HFFc6 (cell line): Measurements from ENCODE around the gene MFRP. TPM values are rescaled to one million over a fixed set of nuclear protein-coding genes. Genes with fewer than 3 reads are reported as not detected.
"Not testable (repeated sequence)": the region's sequence is repeated elsewhere in the genome, so short reads cannot be mapped to it uniquely, and the experiment has no call there.

ENCODE experiments used
- DNase-seq: peaks from one replicate; pipeline ENCODE4 v3.0.0-alpha.2; 2018
- H3K27ac Mint-ChIP-seq: 2 replicates; pipeline ENCODE4 v1.8.0; 2020; ENCODE audit warnings: mild to moderate bottlenecking, mixed read lengths
- H3K27me3 Mint-ChIP-seq: 2 replicates; pipeline ENCODE4 v1.8.0; 2021; ENCODE audit warnings: mild to moderate bottlenecking, moderate library complexity, mixed read lengths; ENCODE audit not compliant: insufficient read depth
- H3K36me3 Mint-ChIP-seq: 2 replicates; pipeline ENCODE4 v1.8.0; 2021; ENCODE audit warnings: low read depth, mixed read lengths
- H3K4me1 Mint-ChIP-seq: 2 replicates; pipeline ENCODE4 v1.8.0; 2020; ENCODE audit warnings: low read depth, mixed read lengths
- H3K4me3 Mint-ChIP-seq: 2 replicates; pipeline ENCODE4 v1.8.0; 2020; ENCODE audit warnings: mild to moderate bottlenecking, moderate library complexity, mixed read lengths
- H3K9me3 Mint-ChIP-seq: 2 replicates; pipeline ENCODE4 v1.8.0; 2020; ENCODE audit warnings: mild to moderate bottlenecking, mixed read lengths
- CTCF ChIP-seq: fragments of 200-600 bp; sonication (generic); IDR thresholded peaks from 2 replicates; pipeline ENCODE4 v1.5.0; 2021; ENCODE audit warnings: antibody characterized with exemption, mild to moderate bottlenecking
- long read RNA-seq: library from polyadenylated mRNA; unstranded; transcript quantifications from one replicate; pipeline ENCODE4 v2.0.0, GENCODE V29; 2019
- total RNA-seq, 6 experiments: library from RNA; stranded (reverse); fragmentation: NEBNext Ultra II Directional; extraction: Animal tissue kit (Norgen Biotek cat#: 25700); gene quantifications; 2 replicates in 1 of 6; 3 replicates in 5 of 6; pipeline ENCODE4 v1.2.3, GENCODE V29; 2021

MFRP gene
- not detected for total RNA-seq
- long read RNA-seq, partial matches to known transcripts = 1 of 1 reads
- long read RNA-seq, other reads (novel, unspliced or antisense) = 0 of 1 reads

GRCh38 chr11:119346605-119347004, at the start of gene MFRP:
Gene MFRP (minus strand): TSS chr11:119346705. CDS start chr11:119346513, 192 bp downstream.
- TF ChIP-seq CTCF = no peak
- Mint-ChIP-seq H3K36me3 (no peaks in the 10 kb centered on the region), H3K9me3 (no peaks in the 10 kb centered on the region), H3K27ac (no peak within 1 kb of the TSS), H3K4me3 (no peak within 1 kb of the TSS), H3K27me3 (peaks cover 35% of the 10 kb centered on the region), H3K4me1 (peaks cover 16% of the 10 kb centered on the region)
- DNase-seq = no peak

- Mint-ChIP-seq H3K27me3 (peaks cover 25% of the 10 kb centered on the region), H3K4me3 (no peak overlapping the region), H3K9me3 (no peaks in the 10 kb centered on the region), H3K4me1 (no peaks in the 10 kb centered on the region), H3K27ac (no peak overlapping the region), H3K36me3 (no peaks in the 10 kb centered on the region)
- no peak for DNase-seq
- no peak for TF ChIP-seq CTCF
These were observed 44.8 kb upstream of the MFRP start for GRCh38 chr11:119391275-119391674.

- no peak for DNase-seq
- Mint-ChIP-seq H3K27me3 (peaks cover 19% of the 10 kb centered on the region), H3K36me3 (no peaks in the 10 kb centered on the region), H3K4me3 (no peak overlapping the region), H3K4me1 (no peaks in the 10 kb centered on the region), H3K9me3 (no peaks in the 10 kb centered on the region), H3K27ac (no peak overlapping the region)
- TF ChIP-seq CTCF = peak; percentile 59
These were observed 43.2 kb upstream of the MFRP start for GRCh38 chr11:119389611-119390254.

GRCh38 chr11:119388103-119388502, 41.6 kb upstream of the MFRP start:
- no peak for TF ChIP-seq CTCF
- Mint-ChIP-seq H3K36me3 (no peaks in the 10 kb centered on the region), H3K4me3 (no peak overlapping the region), H3K27ac (no peak overlapping the region), H3K9me3 (no peaks in the 10 kb centered on the region), H3K27me3 (peaks cover 17% of the 10 kb centered on the region), H3K4me1 (no peaks in the 10 kb centered on the region)
- DNase-seq = no peak

GRCh38 chr11:119384332-119384731, 37.8 kb upstream of the MFRP start:
- Mint-ChIP-seq H3K36me3 (no peaks in the 10 kb centered on the region), H3K4me1 (no peaks in the 10 kb centered on the region), H3K4me3 (no peak overlapping the region), H3K27ac (no peak overlapping the region), H3K9me3 (no peaks in the 10 kb centered on the region), H3K27me3 (peaks cover 10% of the 10 kb centered on the region)
- DNase-seq = no peak
- TF ChIP-seq CTCF = no peak

- DNase-seq, H3K27ac Mint-ChIP-seq, H3K36me3 Mint-ChIP-seq, H3K4me3 Mint-ChIP-seq, H3K4me1 Mint-ChIP-seq, H3K27me3 Mint-ChIP-seq, H3K9me3 Mint-ChIP-seq: not testable (repeated sequence)
These were observed 36.0 kb upstream of the MFRP start for GRCh38 chr11:119382513-119382912.
